Measurements from ENCODE around the gene SLAMF6. TPM values are rescaled to one million over a fixed set of nuclear protein-coding genes. Genes with fewer than 3 reads are reported as not detected.
A peak's percentile ranks its signal among the peaks of the same experiment; 100 is the strongest.

The SLAMF6 gene
- total and polyA plus RNA-seq, 7 experiments from 2014 or later = 17.8 to 62.6 (median 42.3) TPM

DNA sequence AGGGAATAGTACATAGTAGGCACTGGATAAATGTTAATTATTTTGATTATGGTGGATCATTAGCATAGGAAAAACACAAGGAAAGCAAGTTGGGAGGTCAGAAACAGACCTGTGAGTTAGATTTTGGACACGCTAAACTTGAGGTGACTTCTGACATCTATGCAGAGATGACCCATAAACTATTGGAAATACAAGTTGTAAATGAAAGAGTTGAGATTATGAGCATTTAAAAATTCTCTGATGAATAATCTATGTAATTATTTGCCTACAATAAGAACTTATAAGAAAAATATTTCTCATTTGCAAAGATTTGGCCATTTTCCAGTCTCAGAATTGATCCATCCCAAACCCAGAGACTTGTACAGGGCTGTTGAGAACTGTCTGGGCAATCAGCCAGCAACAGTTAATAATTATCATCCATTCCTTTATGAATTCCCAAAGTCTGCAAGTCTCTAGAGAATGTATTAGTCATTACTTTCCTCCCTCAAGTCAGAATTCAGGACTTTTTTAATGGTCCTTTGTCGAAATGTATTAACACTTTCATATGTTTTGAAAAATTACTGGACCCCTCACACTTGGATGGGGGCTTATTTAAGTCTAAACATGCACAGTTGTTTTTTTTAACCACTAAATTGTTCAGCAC, 19.4 kb upstream of the SLAMF6 start:
- Mint-ChIP-seq H3K27me3 (no peaks in the 10 kb centered on the region), H3K4me1 (peaks cover 52 to 73% (median 66%) of the 10 kb centered on the region in 7 donors), H3K9me3 (peaks cover 0 to 5% (median 0%) of the 10 kb centered on the region in 11 donors), H3K36me3 (peaks cover 3 to 26% (median 7%) of the 10 kb centered on the region in 5 donors), H3K4me3 (peak overlapping the region in 1 of 10 donors; percentile 26), H3K27ac (peak overlapping the region in 8 of 9 donors; percentile 33 to 97 (median 90))
- Histone ChIP-seq H3K9me3 (ENCODE audit: control insufficient read depth in 2 of 3, low read length in 3 of 3) (no peaks in the 10 kb centered on the region), H3K4me3 (ENCODE audit: low read length) (no peak overlapping the region), H3K27ac (ENCODE audit: low read depth, low read length) (peak overlapping the region; percentile 65), H3K27me3 (ENCODE audit: control insufficient read depth in 2 of 2, insufficient read depth in 2 of 2, low read length in 2 of 2) (no peaks in the 10 kb centered on the region), H3K4me1 (ENCODE audit: control insufficient read depth in 2 of 2, insufficient read depth in 2 of 2, low read length in 2 of 2) (peaks cover 45 to 55% of the 10 kb centered on the region in 2 donors), H3K36me3 (ENCODE audit: control insufficient read depth in 2 of 3, insufficient read depth in 3 of 3, low read length in 3 of 3) (peaks cover 0 to 9% (median 7%) of the 10 kb centered on the region in 3 experiments)
- ChIA-PET POLR2A (interaction anchor here (0.7 to 2.2 kb wide), 3 partner anchors 24 to 107 kb away, joined by 3 to 6 read pairs (median 3); no protein-coding TSS in a partner anchor), CTCF (interaction anchor here (1.1 to 6.7 kb wide), 3 partner anchors 8 to 65 kb away, joined by 3 to 71 read pairs (median 4); no protein-coding TSS in a partner anchor)
- ATAC-seq (no peak), DNase-seq (no peak)
- intact Hi-C loops (cut with micrococcal nuclease) = loop anchor here (5.0 kb wide), 5 partner anchors 35 to 200 kb away; partner anchors contain the start of genes COPA (in 1 of the 2) and NCSTN (in 1 of the 2)

GRCh38 chr1:160541622-160542302, 18.7 kb upstream of the SLAMF6 start:
- Mint-ChIP-seq H3K9me3 (peaks cover 0 to 5% (median 3%) of the 10 kb centered on the region in 11 donors), H3K27ac (peak overlapping the region; percentile 33 to 97 (median 90)), H3K36me3 (peaks cover 3 to 29% (median 7%) of the 10 kb centered on the region in 5 donors), H3K4me3 (peak overlapping the region in 3 of 10 donors; percentile 0 to 26 (median 10)), H3K4me1 (peaks cover 52 to 70% (median 63%) of the 10 kb centered on the region in 7 donors), H3K27me3 (no peaks in the 10 kb centered on the region)
- CTCF ChIA-PET = interaction anchor here (1.3 to 6.7 kb wide), 3 partner anchors 20 to 102 kb away, joined by 4 to 71 read pairs (median 12); partner anchors contain the start of gene SLAMF6
- POLR2A ChIA-PET = interaction anchor here (1.2 to 2.2 kb wide), 5 partner anchors 18 to 123 kb away, joined by 3 to 15 read pairs (median 5); partner anchors contain the start of gene SLAMF6
- no peaks in the 10 kb centered on the region for H3K27me3 ChIP-seq (ENCODE audit: control insufficient read depth in 2 of 2, insufficient read depth in 2 of 2, low read length in 2 of 2)
- no peak for DNase-seq
- peak overlapping the region; percentile 65 for H3K27ac ChIP-seq (ENCODE audit: low read depth, low read length)
- peaks cover 45 to 55% of the 10 kb centered on the region in 2 donors for H3K4me1 ChIP-seq (ENCODE audit: control insufficient read depth in 2 of 2, insufficient read depth in 2 of 2, low read length in 2 of 2)
- ATAC-seq = no peak
- no peak overlapping the region for H3K4me3 ChIP-seq (ENCODE audit: low read length)
- H3K36me3 ChIP-seq (ENCODE audit: control insufficient read depth in 2 of 3, insufficient read depth in 3 of 3, low read length in 3 of 3) = peaks cover 0 to 3% (median under 1%) of the 10 kb centered on the region in 3 experiments
- H3K9me3 ChIP-seq (ENCODE audit: control insufficient read depth in 2 of 3, low read length in 3 of 3) = no peaks in the 10 kb centered on the region
- intact Hi-C loops (cut with micrococcal nuclease) = loop anchor here (2.0 to 5.0 kb wide), 7 partner anchors 19 to 199 kb away; partner anchors contain the start of genes COPA (in 1 of the 2) and NCSTN (in 1 of the 2)

DNA sequence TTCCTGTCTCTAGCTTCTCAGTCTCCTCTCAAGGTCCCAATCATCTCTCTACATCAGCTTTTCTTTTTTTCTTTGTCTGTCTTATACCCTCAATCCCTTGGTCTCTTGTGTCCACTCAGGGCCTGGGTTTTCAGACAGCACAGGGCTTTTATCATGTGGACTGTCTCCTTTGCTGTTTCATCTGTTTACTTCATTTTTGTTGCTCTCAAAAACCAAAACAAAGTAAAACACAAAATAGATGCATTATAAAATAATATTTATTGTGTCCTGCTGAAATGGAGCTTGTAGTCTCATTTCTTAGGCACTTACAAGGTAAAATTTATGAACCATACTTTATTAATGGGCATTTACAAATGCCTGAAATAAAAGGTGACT, 17.8 kb upstream of the SLAMF6 start:
- peaks cover 45 to 55% of the 10 kb centered on the region in 2 donors for H3K4me1 ChIP-seq (ENCODE audit: control insufficient read depth in 2 of 2, insufficient read depth in 2 of 2, low read length in 2 of 2)

DNA sequence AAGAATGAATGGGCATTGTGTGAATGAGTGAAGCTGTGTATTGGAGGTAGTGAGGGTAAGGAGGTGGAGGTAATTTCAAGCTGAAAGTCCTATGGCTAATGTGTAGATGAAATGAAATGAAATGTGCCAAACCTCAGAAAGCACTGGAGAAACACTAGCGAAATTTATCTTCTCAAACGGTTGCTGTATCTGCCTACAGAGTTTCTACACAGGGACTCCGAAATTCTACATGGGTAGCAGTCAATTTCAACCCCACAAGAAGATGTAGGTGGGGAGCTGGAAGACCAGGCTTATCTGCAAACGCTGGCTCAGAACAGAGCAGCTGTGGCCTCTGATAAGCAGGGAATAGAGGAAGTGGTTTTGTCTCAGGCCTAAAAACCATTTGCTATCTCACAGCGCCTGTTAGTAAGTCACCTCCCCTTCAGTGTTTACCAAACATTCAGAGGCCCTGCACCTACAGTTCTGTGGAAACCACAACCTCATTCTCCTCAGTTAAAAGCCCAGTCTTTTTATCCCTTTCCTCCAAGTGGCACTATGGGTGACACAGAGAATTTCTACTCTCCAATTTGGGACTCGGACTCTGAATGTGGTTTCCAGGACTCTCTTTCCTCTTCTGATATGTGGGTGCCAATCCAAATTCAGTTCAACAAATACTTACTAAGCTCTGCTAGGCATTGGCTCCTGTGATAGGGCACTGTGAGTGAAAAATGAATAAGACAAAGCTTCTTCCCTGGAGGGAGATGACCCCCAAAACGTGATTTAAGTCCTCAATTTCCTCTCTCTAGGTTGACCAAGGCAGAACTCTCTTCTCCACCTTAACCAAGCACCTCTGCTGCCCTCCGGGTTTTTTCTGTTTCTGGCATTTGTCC, 17.2 kb upstream of the SLAMF6 start:
- CTCF ChIA-PET = interaction anchor here (0.7 to 6.7 kb wide), 10 partner anchors 18 to 237 kb away, joined by 3 to 71 read pairs (median 5); partner anchors contain the start of gene SLAMF6
- Mint-ChIP-seq H3K36me3 (peaks cover under 1 to 35% (median 5%) of the 10 kb centered on the region in 5 donors), H3K27me3 (no peaks in the 10 kb centered on the region), H3K4me3 (peak overlapping the region; percentile 40 to 79 (median 64)), H3K4me1 (peaks cover 46 to 63% (median 55%) of the 10 kb centered on the region in 7 donors), H3K9me3 (peaks cover under 1 to 19% (median 11%) of the 10 kb centered on the region in 11 donors), H3K27ac (peak overlapping the region; percentile 64 to 97 (median 91))
- Histone ChIP-seq H3K36me3 (ENCODE audit: control insufficient read depth in 2 of 3, insufficient read depth in 3 of 3, low read length in 3 of 3) (no peaks in the 10 kb centered on the region), H3K27ac (ENCODE audit: low read depth, low read length) (peak overlapping the region; percentile 65), H3K4me1 (ENCODE audit: control insufficient read depth in 2 of 2, insufficient read depth in 2 of 2, low read length in 2 of 2) (peaks cover 45 to 54% of the 10 kb centered on the region in 2 donors), H3K9me3 (ENCODE audit: control insufficient read depth in 2 of 3, low read length in 3 of 3) (peaks cover 0 to 7% (median 2%) of the 10 kb centered on the region in 3 experiments), H3K4me3 (ENCODE audit: low read length) (peak overlapping the region; percentile 23), H3K27me3 (ENCODE audit: control insufficient read depth in 2 of 2, insufficient read depth in 2 of 2, low read length in 2 of 2) (no peaks in the 10 kb centered on the region)
- DNase-seq (peak in 8 of 9 donors; percentile 43 to 69 (median 54)), ATAC-seq (peak; percentile 96)
- POLR2A ChIA-PET = interaction anchor here (0.7 to 2.7 kb wide), 12 partner anchors 11 to 171 kb away, joined by 3 to 21 read pairs (median 4); partner anchors contain the start of genes CD48, CD84 and SLAMF6
- intact Hi-C loops (cut with micrococcal nuclease) = loop anchor here (1.0 to 5.0 kb wide), 11 partner anchors 18 to 198 kb away; partner anchors contain the start of genes COPA (in 1 of the 2) and NCSTN (in 1 of the 2)

More for the DNA sequence above, 17.8 kb upstream of the SLAMF6 start:
- H3K27me3 Mint-ChIP-seq = no peaks in the 10 kb centered on the region
- H3K36me3 Mint-ChIP-seq = peaks cover 0 to 31% (median 4%) of the 10 kb centered on the region in 5 donors
- ChIA-PET CTCF (interaction anchor here (0.8 to 6.7 kb wide), 9 partner anchors 19 to 237 kb away, joined by 3 to 71 read pairs (median 6); partner anchors contain the start of gene SLAMF6), POLR2A (interaction anchor here (0.8 to 2.7 kb wide), 10 partner anchors 12 to 124 kb away, joined by 3 to 21 read pairs (median 4); partner anchors contain the start of genes CD84 and SLAMF6)
- H3K9me3 Mint-ChIP-seq = peaks cover 0 to 13% (median 8%) of the 10 kb centered on the region in 11 donors
- H3K27ac ChIP-seq (ENCODE audit: low read depth, low read length) = peak overlapping the region; percentile 65
- DNase-seq (no peak), ATAC-seq (no peak)
- peak overlapping the region; percentile 64 to 97 (median 91) for H3K27ac Mint-ChIP-seq
- peaks cover 46 to 64% (median 55%) of the 10 kb centered on the region in 7 donors for H3K4me1 Mint-ChIP-seq
- H3K27me3 ChIP-seq (ENCODE audit: control insufficient read depth in 2 of 2, insufficient read depth in 2 of 2, low read length in 2 of 2) = no peaks in the 10 kb centered on the region
- H3K9me3 ChIP-seq (ENCODE audit: control insufficient read depth in 2 of 3, low read length in 3 of 3) = peaks cover 0 to 5% (median 0%) of the 10 kb centered on the region in 3 experiments
- peak overlapping the region; percentile 23 for H3K4me3 ChIP-seq (ENCODE audit: low read length)
- intact Hi-C loops (cut with micrococcal nuclease) = loop anchor here (1.0 to 5.0 kb wide), 11 partner anchors 19 to 199 kb away; partner anchors contain the start of genes COPA (in 1 of the 2) and NCSTN (in 1 of the 2)
- no peaks in the 10 kb centered on the region for H3K36me3 ChIP-seq (ENCODE audit: control insufficient read depth in 2 of 3, insufficient read depth in 3 of 3, low read length in 3 of 3)
- H3K4me3 Mint-ChIP-seq = peak overlapping the region; percentile 40 to 79 (median 64)

DNA sequence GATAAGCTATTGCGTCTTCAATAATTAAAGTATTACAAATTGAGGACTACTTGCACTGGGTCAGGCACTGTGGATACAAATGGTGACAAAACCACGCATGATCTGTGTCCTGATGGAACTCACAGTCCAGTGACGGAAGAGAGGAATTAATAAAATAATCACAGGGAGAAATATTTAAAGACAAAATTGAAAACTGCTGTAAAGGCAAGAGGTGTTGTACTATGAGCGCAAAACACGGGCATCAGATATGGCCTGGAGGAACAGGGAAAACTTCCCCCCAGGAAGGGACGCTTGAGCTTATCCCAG, 16.6 kb upstream of the SLAMF6 start:
- Mint-ChIP-seq H3K27ac (peak overlapping the region; percentile 64 to 97 (median 91)), H3K4me3 (peak overlapping the region; percentile 40 to 79 (median 64)), H3K4me1 (peaks cover 43 to 58% (median 49%) of the 10 kb centered on the region in 7 donors), H3K9me3 (peaks cover 4 to 25% (median 14%) of the 10 kb centered on the region in 11 donors), H3K36me3 (peaks cover 3 to 33% (median 9%) of the 10 kb centered on the region in 5 donors), H3K27me3 (no peaks in the 10 kb centered on the region)
- ATAC-seq (no peak), DNase-seq (no peak)
- ChIA-PET CTCF (interaction anchor here (0.7 to 6.7 kb wide), 7 partner anchors 18 to 110 kb away, joined by 3 to 71 read pairs (median 6); partner anchors contain the start of gene SLAMF6), POLR2A (interaction anchor here (0.7 to 2.7 kb wide), 6 partner anchors 11 to 172 kb away, joined by 3 to 21 read pairs (median 6); partner anchors contain the start of genes CD48, CD84 and SLAMF6)
- H3K27ac ChIP-seq (ENCODE audit: low read depth, low read length) = peak overlapping the region; percentile 65
- peak overlapping the region; percentile 23 for H3K4me3 ChIP-seq (ENCODE audit: low read length)
- peaks cover 40 to 48% of the 10 kb centered on the region in 2 donors for H3K4me1 ChIP-seq (ENCODE audit: control insufficient read depth in 2 of 2, insufficient read depth in 2 of 2, low read length in 2 of 2)
- no peaks in the 10 kb centered on the region for H3K27me3 ChIP-seq (ENCODE audit: control insufficient read depth in 2 of 2, insufficient read depth in 2 of 2, low read length in 2 of 2)
- intact Hi-C loops (cut with micrococcal nuclease) = no loop called here
- H3K9me3 ChIP-seq (ENCODE audit: control insufficient read depth in 2 of 3, low read length in 3 of 3) = peaks cover 0 to 7% (median 4%) of the 10 kb centered on the region in 3 experiments
- no peaks in the 10 kb centered on the region for H3K36me3 ChIP-seq (ENCODE audit: control insufficient read depth in 2 of 3, insufficient read depth in 3 of 3, low read length in 3 of 3)
